SK-N-SH treated with all-trans-retinoic acid at 6 μM for 48 hours (cell line): ENCODE results near the gene SAMD10.

Source experiments
- ATAC-seq: fragments of 200-7000 bp; cut with Tn5 transposase; 3 replicates; pipeline ENCODE4 v1.9.1; 2020; ENCODE audit warnings: mild to moderate bottlenecking, moderate library complexity
- ARNTL ChIP-seq: fragments of 450-650 bp; formaldehyde crosslinking; IDR thresholded peaks from 2 replicates; pipeline ENCODE4 v1.5.0; 2020; ENCODE audit warnings: low read depth, mild to moderate bottlenecking, moderate library complexity, borderline replicate concordance
- CSRNP3 ChIP-seq: fragments of 250-450 bp; sonication (Bioruptor Pico); IDR thresholded peaks from 2 replicates; pipeline ENCODE4 v1.5.1; 2021; ENCODE audit warnings: mild to moderate bottlenecking, moderate library complexity
- ESRRG ChIP-seq: fragments of 250-450 bp; sonication (Bioruptor Pico); IDR thresholded peaks from 2 replicates; pipeline ENCODE4 v1.6.1; 2021; ENCODE audit warnings: mild to moderate bottlenecking
- GLIS3 ChIP-seq: fragments of 250-450 bp; sonication (Bioruptor Pico); IDR thresholded peaks from 2 replicates; pipeline ENCODE4 v1.5.0; 2020; ENCODE audit warnings: mild to moderate bottlenecking, moderate library complexity
- ISL1 ChIP-seq: fragments of 250-450 bp; sonication (Bioruptor Pico); IDR thresholded peaks from 2 replicates; pipeline ENCODE4 v2.1.2; 2022; ENCODE audit warnings: mild to moderate bottlenecking, moderate library complexity
- POU6F1 ChIP-seq: fragments of 250-450 bp; sonication (Bioruptor Pico); IDR thresholded peaks from 2 replicates; pipeline ENCODE4 v1.8.0; 2021; ENCODE audit warnings: low read depth, mild to moderate bottlenecking, moderate library complexity, borderline replicate concordance
- PPARA ChIP-seq: fragments of 250-450 bp; sonication (Bioruptor Pico); IDR thresholded peaks from 2 replicates; pipeline ENCODE4 v1.5.0; 2020; ENCODE audit warnings: mild to moderate bottlenecking, borderline replicate concordance
- RARB ChIP-seq: fragments of 250-450 bp; sonication (Bioruptor Pico); IDR thresholded peaks from 2 replicates; pipeline ENCODE4 v1.8.0; 2021; ENCODE audit warnings: mild to moderate bottlenecking, moderate library complexity
- TCF4 ChIP-seq: fragments of 250-450 bp; sonication (Bioruptor Pico); IDR thresholded peaks from 2 replicates; pipeline ENCODE4 v1.8.0; 2021; ENCODE audit warnings: mild to moderate bottlenecking, moderate library complexity, borderline replicate concordance
- TOX ChIP-seq: fragments of 250-450 bp; sonication (Bioruptor Pico); IDR thresholded peaks from 2 replicates; pipeline ENCODE4 v1.8.0; 2021; ENCODE audit warnings: mild to moderate bottlenecking, moderate library complexity, borderline replicate concordance
- TSHZ2 ChIP-seq: fragments of 250-450 bp; sonication (Bioruptor Pico); IDR thresholded peaks from 2 replicates; pipeline ENCODE4 v1.5.0; 2020; ENCODE audit warnings: mild to moderate bottlenecking, moderate library complexity
- ZC3H10 ChIP-seq: fragments of 250-450 bp; sonication (Bioruptor Pico); IDR thresholded peaks from 2 replicates; pipeline ENCODE4 v1.5.1; 2021; ENCODE audit warnings: mild to moderate bottlenecking, moderate library complexity
- ZFP3 ChIP-seq: fragments of 250-450 bp; sonication (Bioruptor Pico); IDR thresholded peaks from 2 replicates; pipeline ENCODE4 v1.5.0; 2020; ENCODE audit warnings: mild to moderate bottlenecking, moderate library complexity
- ZFP30 ChIP-seq: fragments of 450-650 bp; formaldehyde crosslinking; IDR thresholded peaks from 2 replicates; pipeline ENCODE4 v1.5.0; 2022; ENCODE audit warnings: mild to moderate bottlenecking, moderate library complexity
- ZNF565 ChIP-seq: fragments of 450-650 bp; formaldehyde crosslinking; conservative IDR thresholded peaks from 2 replicates; pipeline ENCODE4 v1.5.0; 2020; ENCODE audit warnings: low read depth, mild to moderate bottlenecking, moderate library complexity
- ZNF70 ChIP-seq: fragments of 450-650 bp; formaldehyde crosslinking; IDR thresholded peaks from 2 replicates; pipeline ENCODE4 v1.5.0; 2020; ENCODE audit warnings: mild to moderate bottlenecking, moderate library complexity
- ZNF8 ChIP-seq: fragments of 450-650 bp; formaldehyde crosslinking; IDR thresholded peaks from 2 replicates; pipeline ENCODE4 v1.5.0; 2020; ENCODE audit warnings: mild to moderate bottlenecking, moderate library complexity
- TF ChIP-seq, protein P1 (sequence below): fragments of 250-450 bp; sonication (Bioruptor Pico); IDR thresholded peaks from 2 replicates; pipeline ENCODE4 v1.5.1; 2020; ENCODE audit warnings: low read depth, mild to moderate bottlenecking, moderate library complexity

The SAMD10 gene

GRCh38 chr20:64006490-64006889, 27.0 kb upstream of the SAMD10 start (continued):
- no peak for TF ChIP-seq CSRNP3 (CRISPR knock-in tag)
- TF ChIP-seq ZC3H10 (CRISPR knock-in tag) = no peak
- no peak for TF ChIP-seq POU6F1 (CRISPR knock-in tag)

- no peak for TF ChIP-seq ZC3H10 (CRISPR knock-in tag)
- TF ChIP-seq PPARA = no peak
- no peak for TF ChIP-seq ARNTL (CRISPR knock-in tag)
- TF ChIP-seq, protein P1, sequence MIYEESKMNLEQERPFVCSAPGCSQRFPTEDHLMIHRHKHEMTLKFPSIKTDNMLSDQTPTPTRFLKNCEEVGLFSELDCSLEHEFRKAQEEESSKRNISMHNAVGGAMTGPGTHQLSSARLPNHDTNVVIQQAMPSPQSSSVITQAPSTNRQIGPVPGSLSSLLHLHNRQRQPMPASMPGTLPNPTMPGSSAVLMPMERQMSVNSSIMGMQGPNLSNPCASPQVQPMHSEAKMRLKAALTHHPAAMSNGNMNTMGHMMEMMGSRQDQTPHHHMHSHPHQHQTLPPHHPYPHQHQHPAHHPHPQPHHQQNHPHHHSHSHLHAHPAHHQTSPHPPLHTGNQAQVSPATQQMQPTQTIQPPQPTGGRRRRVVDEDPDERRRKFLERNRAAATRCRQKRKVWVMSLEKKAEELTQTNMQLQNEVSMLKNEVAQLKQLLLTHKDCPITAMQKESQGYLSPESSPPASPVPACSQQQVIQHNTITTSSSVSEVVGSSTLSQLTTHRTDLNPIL = no peak
- TF ChIP-seq GLIS3 (CRISPR knock-in tag) = no peak
- ATAC-seq = no peak
Observed at GRCh38 chr20:64005394-64005793, 26.0 kb upstream of the SAMD10 start.

GRCh38 chr20:64003960-64004725, 24.7 kb upstream of the SAMD10 start:
- no peak for ATAC-seq
- TF ChIP-seq ESRRG (CRISPR knock-in tag) (no peak), RARB (no peak), ZNF70 (CRISPR knock-in tag) (no peak)

DNA sequence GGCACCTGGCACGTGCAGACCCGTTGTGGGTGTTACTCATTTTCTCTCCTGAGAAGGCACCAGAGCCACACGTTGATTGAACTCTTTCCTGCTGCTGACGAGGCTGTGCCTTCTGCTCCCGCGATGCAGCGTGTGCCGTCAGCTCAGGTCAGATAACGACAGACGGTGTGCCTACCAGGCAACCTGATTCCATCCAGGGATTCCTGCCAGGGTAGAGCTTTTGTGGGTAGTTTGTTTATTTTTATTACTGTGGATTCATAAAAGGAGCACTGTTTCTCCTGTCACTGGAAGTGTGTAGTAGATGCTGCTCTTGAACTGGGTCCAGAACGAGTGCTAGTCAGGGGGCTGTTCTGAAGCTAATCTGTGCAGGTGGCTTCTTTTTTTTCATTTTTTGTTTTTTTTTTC, 22.2 kb upstream of the SAMD10 start:
- TF ChIP-seq ZC3H10 (CRISPR knock-in tag) (no peak), RARB (no peak), TOX (CRISPR knock-in tag) (no peak), ZNF8 (CRISPR knock-in tag) (no peak), ZFP30 (CRISPR knock-in tag) (no peak), ZFP3 (no peak), ZNF565 (CRISPR knock-in tag) (no peak), ISL1 (CRISPR knock-in tag) (no peak)
- TF ChIP-seq, protein P1 = no peak
- no peak for ATAC-seq

GRCh38 chr20:64000906-64001305, 21.5 kb upstream of the SAMD10 start:
- TF ChIP-seq ZNF70 (CRISPR knock-in tag) (no peak), TSHZ2 (no peak), TCF4 (CRISPR knock-in tag) (no peak)
- TF ChIP-seq, protein P1 = no peak
- ATAC-seq = no peak
